Stimulated activated CD4-positive, alpha-beta T cell treated with anti-CD3 and anti-CD28 coated beads, Interleukin-4, amount 100 ng/mL, for 4 hours (primary cell): ENCODE results near the gene COL25A1.
"Not testable (repeated sequence)": the region's sequence is repeated elsewhere in the genome, so short reads cannot be mapped to it uniquely, and the experiment has no call there.

Experiments
- DNase-seq, 2 experiments: peaks; one replicate each; pipeline ENCODE4 v3.0.0-alpha.2; 2020

Gene COL25A1

DNA sequence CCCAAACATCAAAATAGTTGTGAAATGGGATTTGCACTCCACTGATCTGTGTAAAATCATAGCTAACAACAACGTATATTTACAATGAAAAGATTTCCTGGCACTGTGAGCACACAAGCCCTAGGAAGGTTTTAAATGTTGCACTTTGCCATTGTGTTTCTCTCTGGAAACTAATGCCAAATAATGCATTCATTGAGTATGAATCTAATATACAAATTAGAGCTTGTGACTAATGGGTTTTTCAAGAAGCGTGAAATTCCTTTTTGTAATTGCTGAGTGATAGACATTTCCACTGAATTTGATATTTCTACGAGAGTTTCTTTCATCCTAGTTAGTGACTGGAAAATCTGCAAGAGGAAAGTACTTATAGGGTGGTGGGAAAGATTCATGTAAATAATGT is 135.9 kb downstream of the COL25A1 start:
- no peak for DNase-seq

DNA sequence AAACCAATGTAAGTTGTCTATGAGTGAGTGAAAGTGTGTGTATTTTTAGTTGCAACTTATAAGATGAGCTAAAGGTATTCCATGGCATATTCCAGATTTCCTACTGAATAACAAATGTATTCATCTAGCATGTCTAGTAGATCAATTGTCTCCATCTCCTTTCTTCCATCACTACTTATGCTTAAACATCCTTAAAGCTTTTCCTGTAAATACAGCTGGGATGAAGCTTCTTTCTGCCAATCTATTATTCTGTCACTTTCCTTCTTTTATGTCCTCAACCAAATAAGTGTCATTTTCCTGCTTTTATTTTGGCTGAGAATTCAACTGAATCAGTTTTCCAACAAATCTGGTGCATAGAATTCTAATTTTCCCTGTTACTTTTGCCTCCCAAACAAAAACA is 136.3 kb downstream of the COL25A1 start:
- DNase-seq: no peak

DNA sequence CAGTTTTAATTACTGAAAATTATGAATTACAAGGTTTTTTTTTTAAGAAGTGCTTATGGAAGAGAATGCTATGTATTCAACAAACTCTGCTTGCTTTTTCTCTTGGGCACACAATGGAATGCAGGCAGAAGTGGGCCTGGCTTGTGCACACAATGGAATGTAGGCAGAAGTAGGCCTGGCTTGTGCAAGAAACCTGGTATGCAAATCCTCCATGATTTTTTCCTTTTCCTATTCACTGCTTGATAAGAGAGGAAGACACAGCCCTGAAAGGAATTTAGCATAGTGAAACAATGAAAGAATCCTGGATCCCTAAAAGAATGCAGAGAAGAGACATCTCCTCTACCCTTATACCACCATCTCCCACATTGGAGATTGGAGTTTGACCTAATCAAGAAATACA is 138.4 kb downstream of the COL25A1 start:
- no peak for DNase-seq

DNA sequence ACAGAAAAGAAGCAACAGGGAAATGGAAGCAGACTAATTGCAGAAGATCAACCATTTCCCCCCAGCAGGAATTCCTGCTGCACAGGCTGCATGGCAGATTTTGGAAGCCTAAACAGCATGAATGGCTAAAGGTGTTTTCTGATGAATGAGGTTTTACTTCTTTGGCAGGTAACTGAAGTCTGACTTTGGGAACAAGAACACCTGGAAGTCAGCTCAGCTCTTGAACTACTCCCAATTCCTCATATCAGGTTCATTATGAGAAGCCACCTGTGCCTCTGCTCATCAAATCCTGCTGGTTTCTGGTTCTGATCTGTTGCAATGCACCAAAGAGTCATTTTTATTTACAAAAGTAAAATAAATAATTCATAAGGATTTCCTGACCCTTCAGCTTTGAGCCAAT is 139.0 kb downstream of the COL25A1 start:
- DNase-seq: no peak

DNA sequence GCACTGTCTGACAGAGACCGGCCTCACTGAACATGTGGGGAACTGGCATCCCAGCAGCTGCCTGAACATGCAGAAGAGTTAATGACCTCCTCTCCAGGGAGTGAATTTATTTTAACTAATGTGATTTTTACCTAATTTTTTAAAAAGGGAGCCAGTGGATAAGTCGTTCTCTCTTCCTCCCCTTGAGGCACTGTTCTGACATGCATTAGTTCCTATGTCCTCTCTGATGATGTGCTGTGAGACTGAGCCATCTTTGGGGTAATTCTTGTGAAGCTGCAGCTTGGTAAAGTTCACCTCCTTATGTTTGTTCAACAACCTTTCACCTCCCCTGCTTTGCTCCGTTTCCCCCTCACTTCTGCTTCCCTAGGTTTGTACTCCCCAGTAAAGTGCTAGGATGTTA is 139.7 kb downstream of the COL25A1 start:
- no peak for DNase-seq

DNA sequence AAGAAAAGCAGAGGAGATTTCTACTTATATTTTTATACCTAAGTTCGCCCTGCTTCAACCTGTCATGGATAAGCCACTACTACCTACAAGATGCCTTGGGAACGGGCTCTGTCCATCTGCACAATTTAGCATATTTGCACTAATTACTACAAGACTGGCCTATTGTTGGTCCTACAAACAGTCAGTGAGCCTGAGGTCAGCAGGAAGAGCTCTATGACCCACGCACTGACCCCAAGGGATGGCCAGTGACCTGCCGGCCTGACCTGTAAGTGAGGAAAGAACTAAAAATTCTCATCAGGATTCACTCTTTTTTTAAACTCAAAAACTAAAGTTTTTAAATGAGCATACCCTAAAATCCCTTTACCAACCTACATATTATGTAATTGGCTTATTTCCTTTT is 142.0 kb downstream of the COL25A1 start:
- no peak for DNase-seq

DNA sequence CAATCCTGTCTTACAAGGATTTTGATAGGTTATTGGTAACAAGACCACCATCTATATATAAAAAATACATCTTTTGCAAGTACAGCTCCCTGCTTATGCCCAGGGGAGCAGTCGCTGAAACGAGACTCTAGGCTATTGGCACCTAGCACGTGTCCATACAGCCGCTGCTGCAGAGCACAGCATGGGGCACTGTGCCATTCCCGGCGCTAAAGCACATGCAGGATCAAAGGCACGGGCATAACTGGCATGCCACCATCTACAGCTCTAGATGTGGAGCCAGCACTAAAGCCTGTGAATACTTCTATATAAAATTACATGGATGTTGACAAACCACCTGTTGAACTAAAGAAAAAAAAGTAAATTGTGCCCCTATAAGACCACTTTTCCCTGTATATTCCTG is 144.8 kb downstream of the COL25A1 start:
- DNase-seq: no peak

DNA sequence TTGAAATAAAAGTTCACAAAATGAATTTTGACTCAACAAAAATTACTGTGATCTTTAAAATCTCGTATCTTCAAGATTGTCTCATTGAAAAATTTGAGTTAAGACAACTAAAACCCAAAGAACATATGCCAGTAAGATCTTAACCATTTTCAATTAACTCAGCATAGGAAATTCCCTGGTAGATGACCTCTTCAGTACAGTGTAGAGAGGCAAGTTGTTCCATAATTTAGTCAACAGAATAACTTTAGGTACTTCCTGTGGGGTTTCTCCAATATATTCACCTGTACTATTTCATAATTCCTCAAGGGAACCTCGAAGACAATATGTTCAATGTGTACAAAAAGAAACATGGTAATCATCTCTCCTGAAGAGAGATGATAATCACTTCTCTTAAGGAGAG is 145.3 kb downstream of the COL25A1 start:
- DNase-seq: no peak

DNA sequence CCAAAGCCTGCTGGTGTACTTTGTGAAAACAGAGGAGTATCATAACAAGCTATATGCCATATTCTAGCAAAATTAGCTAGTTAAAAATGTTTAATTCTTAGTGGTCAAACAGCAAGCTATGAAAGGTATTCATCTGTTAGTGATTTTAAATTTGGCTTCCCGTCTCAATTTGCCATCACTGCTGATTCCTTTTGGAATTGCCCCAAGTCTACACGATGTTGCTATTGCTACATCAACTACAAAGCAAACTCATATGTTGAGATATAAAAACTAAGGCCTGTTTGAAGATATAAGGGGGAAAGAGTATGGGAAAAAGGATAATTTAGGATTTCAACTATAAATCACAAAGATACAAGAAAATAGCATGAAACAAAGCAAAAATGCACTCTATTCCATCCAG is 146.1 kb downstream of the COL25A1 start:
- DNase-seq: no peak

DNA sequence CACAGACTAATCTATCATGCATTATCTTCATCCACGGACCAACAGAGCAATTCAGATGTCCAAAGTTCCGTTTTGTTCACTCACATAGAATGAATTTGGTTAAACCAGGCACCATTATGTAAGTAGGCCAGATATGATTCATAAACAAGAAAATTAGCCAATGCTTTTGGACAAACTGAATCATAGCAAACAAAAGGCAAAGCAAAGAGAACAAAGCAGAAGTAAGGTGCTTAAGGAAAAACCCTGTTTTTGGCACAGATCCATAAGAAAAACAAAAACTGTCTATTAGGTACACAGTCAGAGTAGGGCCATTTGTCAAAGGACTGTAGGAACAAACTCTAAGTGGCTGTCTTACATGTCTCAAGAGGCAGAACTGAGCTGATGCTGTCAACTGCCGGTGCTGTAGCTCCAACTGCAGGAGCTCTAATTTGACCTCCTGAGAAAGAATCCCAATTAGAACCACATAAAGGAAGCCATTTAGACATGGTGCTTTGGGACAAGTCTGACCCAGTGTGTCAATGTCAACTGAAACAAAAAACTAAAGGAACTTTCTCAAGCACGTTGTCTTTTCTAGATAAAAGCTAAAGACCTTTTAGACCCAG is 146.7 kb downstream of the COL25A1 start:
- DNase-seq: no peak

DNA sequence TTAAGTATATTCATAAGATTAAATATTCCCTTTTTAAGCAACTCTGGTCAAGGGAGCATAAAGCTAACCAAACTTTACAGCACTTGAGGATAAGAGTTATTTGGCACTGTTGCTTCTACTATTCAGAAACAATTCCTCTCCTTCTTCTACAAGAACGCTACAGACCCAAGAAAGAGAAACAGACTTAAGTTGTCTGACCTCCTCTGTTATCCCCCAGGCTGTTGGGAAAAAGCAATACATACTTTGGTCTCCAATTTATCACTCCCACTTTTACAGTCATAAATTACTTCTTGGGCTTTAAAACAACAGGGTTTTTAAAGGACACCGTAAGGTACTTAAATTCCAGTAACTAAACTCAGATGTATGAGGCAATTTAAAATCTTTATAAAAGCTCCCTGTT is 147.4 kb downstream of the COL25A1 start:
- no peak for DNase-seq

DNA sequence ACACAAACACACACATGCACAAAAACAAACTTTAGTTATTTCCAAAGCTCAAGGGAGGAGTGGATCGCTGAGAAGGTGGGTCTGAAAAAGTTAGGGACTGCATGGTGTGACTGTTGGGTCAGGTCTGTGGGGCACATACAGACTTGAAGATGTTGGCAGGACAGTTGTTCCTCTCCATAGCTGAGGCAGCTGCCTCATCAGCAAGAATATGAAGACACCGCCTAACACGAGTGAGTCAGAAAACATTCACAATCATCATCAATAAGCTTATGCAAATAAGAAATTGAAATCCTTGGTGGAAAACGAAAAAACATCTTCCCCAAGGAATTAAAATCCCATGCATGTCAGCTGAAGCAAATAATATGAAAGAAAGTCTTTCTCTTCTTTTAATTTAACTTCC is 148.0 kb downstream of the COL25A1 start:
- no peak for DNase-seq

DNA sequence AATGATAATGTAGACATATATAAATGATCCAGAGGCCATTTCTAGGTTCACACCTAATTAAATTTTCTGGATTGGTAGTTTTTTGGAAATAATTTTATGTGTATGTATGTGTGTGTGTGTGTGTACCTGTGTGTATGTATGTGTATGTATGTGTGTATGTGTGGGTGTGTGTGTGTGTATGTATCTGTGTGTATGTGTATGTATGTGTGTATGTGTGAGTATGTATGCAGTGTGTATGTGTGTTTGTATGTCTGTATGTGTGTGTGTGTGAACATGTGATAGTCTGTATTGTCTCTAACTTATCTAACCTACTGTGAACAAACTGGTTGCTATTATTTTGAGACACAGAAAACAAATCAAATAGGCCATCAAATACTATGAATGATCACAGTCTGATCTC is 152.6 kb downstream of the COL25A1 start:
- no peak for DNase-seq

DNA sequence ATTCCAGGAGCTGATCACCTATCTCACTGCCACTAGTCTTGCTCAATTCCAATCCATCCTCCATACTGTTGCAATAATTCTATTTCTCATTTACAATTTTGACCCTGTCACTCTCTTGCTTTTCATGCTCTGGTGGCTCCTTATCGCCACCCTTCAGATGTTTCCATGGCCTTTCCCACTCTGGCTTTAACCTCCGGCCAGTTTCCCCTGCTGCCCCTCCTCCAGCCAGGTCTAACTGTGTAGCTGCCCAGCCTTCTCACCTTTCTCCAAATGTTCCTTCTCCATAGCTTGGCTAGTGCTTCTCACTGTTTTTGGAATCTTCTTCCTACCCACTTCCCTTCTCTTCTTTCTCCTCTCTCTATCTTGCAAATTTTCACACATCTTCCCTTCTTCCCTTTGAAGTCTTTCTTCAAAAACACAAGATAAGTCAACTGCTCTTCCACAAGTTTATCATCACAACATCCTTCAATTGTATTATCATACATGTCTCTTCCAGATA is 153.8 kb downstream of the COL25A1 start:
- no peak for DNase-seq

DNA sequence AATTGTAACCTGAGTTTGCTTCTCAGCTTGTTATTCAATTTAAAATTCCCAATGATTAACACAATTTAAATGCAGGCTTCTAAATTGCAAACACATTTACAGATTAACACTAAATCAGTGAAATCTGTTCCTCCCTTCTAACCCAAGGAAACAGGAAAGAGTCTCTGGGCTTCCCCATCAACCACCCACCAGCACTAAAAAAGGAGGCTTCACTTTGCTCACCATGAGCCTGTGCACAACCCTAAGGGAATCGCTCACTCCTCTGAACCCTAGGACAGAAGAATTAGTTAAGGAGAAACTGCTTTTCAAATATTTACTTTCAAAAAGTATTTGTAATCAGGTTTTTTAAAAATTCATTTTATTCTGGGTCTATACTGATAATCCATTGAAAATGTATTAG is 155.3 kb downstream of the COL25A1 start:
- DNase-seq: no peak

DNA sequence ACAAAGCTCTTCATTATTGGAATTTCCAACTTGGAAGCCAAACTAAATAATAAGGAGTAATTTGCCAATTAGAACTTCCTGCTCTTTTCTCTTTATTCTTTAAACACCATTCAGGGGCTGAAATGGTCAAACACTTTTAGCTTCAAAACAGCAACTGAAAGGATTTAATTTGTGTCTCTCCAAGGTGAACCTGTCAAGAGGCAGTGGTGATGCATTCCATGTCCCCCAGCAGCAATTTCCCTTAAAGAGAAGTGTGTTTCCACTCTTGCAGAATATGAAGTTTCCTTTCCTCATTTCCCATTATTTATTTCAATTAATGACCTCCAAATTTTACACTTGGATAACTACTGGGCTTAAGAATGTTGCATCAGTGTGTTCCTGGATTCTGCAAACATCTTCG is 156.0 kb downstream of the COL25A1 start:
- no peak for DNase-seq

DNA sequence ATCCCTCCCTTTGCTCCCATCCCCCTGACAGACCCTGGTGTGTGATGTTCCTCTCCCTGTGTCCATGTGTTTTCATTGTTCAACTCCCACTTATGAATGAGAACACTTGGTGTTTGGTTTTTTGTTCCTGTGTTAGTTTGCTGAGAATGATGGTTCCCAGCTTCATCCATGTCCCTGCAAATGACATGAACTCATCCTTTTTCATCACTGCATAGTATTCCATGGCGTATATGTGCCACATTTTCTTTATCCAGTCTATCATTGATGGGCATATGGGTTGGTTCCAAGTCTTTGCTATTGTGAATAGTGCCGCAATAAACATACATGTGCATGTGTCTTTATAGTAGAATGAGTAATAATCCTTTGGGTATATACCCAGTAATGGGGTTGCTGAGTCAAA is 164.3 kb downstream of the COL25A1 start:
- DNase-seq: not testable (repeated sequence)

DNA sequence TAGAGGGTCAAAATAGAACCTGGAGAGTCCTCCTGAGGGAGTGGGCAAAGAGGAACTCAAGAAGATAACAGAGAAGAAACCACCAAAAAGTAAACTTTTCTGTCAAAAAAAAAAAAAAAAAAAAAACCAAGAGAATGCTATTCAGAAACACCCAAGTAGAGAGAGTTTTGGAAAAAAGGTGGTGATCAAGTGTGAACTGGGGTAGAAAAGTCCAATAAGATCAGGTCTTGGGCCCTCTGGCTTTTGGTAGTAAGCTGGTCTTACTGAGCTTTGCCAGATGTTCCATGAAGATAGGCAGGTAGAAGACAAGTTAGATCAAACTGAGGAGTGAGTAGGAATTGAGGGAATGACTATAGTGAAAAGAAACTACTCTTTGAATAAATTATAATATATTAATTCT is 167.5 kb downstream of the COL25A1 start:
- no peak for DNase-seq

DNA sequence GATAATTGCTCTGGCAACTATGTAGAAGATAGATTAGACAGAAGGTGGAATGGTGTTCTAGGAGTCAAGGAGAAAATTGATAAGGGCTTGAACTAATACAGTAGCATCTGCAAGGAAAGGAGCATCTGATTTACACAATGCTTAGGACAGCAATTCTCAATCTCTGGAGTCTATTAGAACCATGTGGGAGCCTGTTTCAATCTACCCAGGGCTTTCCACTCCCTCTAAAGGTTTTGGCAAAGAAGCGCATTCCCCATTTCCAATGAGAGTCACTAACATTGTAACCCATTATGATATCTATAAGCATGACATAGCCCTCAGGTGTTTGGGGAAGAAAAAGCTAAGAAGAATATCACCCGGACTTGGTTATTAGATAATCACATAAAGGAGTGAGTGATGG is 168.2 kb downstream of the COL25A1 start:
- no peak for DNase-seq

DNA sequence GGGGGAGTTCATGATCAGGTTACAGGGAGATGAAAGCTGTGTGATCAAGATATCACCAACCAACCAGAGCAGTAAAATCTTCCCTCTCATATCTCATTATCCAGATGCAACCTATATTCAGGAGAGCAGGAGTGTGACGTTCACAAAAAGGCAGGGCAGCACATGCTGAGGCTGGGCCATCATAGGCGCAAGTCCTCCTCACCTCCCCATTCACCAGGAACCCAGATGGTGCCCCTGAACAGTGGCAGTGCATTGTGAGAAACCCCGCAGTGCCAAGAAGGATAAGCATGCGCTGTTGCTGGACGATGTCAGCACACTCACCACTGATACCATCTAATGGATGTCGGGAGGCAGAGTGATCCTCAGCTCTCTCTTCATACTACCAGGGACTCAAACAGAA is 170.9 kb downstream of the COL25A1 start:
- no peak for DNase-seq

DNA sequence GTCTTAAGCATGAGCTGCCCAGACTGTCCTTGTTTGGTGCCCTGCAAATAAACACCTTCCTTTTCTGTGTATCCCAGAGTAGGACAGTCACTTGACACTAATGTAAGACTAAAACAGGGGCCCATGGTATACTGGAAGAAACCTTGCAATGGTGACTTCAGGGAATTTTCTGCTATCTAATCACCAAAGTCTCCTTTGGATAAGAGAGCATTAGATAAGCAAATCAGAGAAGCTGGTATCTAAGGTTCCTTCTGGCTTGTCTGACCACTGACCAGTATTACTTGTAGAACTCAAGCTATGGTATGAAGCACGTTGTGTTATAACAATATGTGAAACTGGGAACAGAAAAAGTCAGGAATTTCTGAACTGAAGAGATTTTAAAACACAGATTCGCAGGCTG is 173.9 kb downstream of the COL25A1 start:
- no peak for DNase-seq

DNA sequence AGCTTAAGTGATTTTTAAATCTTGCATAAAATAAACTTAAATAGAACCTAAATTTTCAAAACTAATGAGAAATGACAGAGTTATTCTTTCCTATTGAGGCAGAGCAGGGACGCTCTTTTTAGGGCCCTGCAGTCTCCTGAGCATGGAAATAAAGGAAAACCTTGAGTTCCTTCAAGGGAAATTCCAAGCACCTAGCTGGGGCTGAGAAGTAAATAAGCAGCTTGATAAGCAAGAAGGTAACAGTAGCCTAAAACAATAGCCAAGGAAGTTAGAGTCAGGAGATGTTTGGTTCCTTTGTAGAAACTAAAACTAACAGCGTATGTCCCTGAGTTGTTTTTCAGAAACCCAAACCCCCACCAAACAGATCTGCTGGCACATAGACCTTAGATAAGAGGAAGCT is 174.6 kb downstream of the COL25A1 start:
- DNase-seq: no peak

DNA sequence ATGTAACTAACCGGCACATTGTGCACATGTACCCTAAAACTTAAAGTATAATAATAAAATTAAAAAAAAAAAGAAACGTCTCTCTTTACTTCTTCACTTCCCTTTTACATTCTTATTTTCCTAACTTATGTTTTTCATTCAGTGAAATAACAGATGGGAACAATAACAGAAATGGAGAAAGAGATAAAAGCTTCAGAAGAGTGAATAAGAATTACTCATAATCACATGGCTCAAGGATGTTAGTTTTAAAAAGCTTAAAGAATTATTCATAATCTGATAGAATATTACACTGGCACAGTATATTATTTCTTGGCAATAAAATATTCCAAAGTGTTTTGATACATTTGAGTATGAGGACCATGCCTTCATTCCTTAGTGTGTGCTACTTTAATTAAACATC is 175.6 kb downstream of the COL25A1 start:
- DNase-seq: no peak

DNA sequence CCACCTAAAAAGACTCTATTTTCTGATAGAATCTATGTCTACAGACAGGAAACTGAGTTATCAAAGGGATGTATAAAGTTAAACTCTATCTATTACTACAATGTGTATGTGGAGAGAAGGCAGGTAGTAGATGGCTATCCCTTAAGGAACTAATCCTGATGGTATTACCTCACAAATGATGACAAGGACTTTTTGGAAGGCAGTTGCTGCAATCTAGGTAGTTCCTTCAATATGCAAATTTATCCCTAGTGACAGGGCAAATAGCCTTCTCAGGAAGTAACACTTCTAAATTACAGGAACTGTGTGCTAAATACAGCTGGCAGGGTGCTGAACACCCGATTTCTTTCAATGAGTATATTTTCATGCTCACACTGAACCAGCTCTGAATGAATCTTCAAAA is 177.4 kb downstream of the COL25A1 start:
- DNase-seq: no peak

DNA sequence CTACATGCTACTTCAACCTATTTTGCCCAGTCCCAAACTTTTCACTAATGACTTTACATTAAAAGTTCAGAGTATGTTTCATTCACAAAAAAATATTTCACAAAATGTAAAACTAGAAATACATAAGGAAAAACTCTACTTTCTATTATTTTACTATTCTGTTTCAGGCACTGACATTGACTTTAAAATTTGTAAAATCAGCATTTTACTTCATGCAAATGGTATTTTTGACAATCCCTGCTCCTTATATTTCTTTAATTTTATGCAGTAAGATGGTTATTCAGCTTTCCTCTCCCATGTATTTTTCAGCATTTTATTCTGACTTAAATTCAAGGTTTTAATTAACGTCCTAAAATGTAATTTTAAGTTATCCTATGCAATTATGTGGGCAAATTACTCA is 178.5 kb downstream of the COL25A1 start:
- no peak for DNase-seq

DNA sequence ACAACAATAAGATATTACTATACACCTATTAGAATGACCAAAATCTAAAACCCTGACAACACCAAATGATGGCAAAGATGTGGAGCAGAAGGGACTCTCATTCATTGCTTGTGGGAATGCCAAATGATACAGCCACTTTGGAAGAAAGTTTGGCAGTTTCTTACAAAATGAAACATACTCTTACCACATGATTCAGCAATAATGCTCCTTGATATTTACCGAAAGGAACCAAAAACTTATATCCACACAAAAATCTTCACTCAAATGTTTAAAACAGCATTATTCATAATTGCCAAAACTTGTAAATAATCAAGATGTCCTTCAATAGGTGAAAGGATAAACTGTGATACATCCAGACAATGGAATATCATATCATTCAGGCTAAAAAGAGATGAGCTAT is 180.9 kb downstream of the COL25A1 start:
- DNase-seq: no peak
